A673 (cell line): ENCODE measurements around the gene CHIT1.

Experiments
- EZH2 ChIP-seq: fragments of 200-600 bp; sonication (generic); IDR thresholded peaks from 2 replicates; pipeline ENCODE4 v1.6.1; 2017; ENCODE audit warnings: borderline replicate concordance, low read depth, mild to moderate bottlenecking, mixed read lengths, antibody characterized with exemption, low read length; ENCODE audit not compliant: poor library complexity, severe bottlenecking
- TF ChIP-seq, protein P1 (sequence below): fragments of 300-800, 200-600 bp; sonication (generic); conservative IDR thresholded peaks from 2 replicates; pipeline ENCODE4 v1.5.1; 2017; ENCODE audit warnings: low read depth, mild to moderate bottlenecking, antibody characterized with exemption, low read length, moderate library complexity, mixed read lengths

DNA sequence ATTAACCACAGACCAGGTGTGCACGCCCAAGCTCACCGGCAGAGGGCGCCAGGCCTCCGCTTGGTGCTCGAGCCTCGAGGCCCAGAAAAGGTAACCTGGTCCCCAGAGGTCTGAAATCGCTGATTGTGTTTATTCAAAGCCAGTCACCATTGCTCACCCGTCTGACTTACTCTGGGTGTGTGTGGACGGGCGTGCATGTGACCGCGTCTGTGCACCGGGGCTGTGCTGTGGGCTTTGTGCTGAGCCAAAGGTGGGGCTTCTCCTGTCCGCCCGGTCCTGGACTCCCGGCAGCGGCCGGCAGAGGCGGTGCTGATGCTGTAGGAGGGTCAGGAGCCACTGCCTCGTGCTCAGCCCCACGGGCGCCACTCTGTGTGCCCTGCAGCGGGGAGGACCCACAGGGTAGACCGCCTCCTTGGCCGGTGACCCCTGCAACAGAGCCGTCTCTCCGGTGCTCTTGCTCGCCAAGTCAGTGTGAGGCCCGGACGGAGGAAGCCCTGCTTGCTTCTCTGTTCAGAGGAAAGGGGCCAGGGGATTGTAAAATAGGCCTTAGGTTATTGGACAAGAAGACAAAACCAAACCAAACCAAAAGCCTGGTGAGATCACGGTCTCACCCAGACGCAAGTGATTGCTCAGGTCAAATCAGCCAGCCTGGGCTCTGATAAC lies 43.9 kb upstream of the CHIT1 start:
- TF ChIP-seq, protein P1, sequence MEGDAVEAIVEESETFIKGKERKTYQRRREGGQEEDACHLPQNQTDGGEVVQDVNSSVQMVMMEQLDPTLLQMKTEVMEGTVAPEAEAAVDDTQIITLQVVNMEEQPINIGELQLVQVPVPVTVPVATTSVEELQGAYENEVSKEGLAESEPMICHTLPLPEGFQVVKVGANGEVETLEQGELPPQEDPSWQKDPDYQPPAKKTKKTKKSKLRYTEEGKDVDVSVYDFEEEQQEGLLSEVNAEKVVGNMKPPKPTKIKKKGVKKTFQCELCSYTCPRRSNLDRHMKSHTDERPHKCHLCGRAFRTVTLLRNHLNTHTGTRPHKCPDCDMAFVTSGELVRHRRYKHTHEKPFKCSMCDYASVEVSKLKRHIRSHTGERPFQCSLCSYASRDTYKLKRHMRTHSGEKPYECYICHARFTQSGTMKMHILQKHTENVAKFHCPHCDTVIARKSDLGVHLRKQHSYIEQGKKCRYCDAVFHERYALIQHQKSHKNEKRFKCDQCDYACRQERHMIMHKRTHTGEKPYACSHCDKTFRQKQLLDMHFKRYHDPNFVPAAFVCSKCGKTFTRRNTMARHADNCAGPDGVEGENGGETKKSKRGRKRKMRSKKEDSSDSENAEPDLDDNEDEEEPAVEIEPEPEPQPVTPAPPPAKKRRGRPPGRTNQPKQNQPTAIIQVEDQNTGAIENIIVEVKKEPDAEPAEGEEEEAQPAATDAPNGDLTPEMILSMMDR = peak; percentile 99
- TF ChIP-seq EZH2 = no peak
